GM21528 (cell line): Measurements from ENCODE around the gene KRT14.

Experiments used
- ATAC-seq: cut with Tn5 transposase; IDR thresholded peaks from one replicate; pipeline ENCODE4 v1.9.1; 2021; ENCODE audit warnings: mild to moderate bottlenecking, moderate library complexity; ENCODE audit not compliant: unreplicated experiment, low FRiP score

The KRT14 gene

DNA sequence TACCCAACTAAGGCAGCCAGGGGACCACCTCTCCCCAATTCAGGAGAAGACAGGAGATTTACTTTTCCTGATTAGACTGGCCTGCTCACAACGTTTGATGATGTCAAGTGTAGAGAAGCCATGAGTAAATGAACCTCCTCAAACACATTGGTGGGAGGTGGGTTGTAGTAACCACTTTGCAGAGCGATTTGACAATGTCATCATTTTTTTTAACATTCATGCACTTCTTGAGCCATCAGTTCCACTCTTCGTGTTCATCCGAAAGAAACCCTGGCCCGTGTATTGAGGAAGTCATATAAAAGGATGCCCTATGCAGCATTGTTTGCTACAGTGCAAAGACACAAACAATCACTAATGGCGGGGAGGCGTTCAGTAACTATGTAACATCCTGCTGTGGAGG lies 53.1 kb downstream of the KRT14 start:
- no peak for ATAC-seq

DNA sequence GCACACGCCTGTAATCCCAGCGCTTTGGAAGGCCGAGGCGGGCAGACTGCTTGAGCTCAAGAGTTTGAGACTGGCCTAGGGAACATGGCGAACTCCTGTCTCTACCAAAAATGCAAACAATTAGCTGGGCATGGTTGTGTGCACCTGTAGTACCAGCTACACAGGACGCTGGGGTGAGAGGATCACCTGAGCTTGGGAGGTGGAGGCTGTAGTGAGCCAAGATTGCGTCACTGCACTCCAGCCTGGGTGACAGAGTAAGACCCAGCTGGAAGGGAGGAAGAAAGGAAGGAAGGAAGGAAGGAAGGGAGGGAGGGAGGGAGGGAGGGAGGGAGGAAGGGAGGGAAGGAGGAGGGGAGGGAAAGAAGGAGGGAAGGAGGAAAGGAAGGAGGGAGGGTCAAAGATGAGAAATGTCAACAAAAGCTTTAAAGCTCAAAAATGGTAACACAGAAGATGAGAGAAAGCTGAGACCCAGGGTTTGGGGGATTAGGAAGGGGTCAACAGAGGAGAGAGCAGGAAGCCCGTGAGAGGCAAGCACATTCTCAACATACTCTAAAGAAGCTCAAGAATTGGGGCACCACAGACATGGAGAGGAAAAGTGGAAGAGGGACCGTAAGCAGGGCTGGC lies 53.6 kb downstream of the KRT14 start:
- ATAC-seq, result no peak
